Nephron progenitor cell (in vitro differentiated cells): ENCODE measurements around the gene CPNE2.
"Not testable (repeated sequence)": the region's sequence is repeated elsewhere in the genome, so short reads cannot be mapped to it uniquely, and the experiment has no call there.

Source experiments
- DNase-seq: peaks from one replicate; pipeline ENCODE4 v3.0.0; 2021
- H3K27ac Mint-ChIP-seq: 2 replicates; pipeline ENCODE4 v1.8.0; 2021; ENCODE audit warnings: mild to moderate bottlenecking, moderate library complexity, mixed read lengths
- H3K27me3 Mint-ChIP-seq: 2 replicates; pipeline ENCODE4 v1.8.0; 2021; ENCODE audit warnings: mild to moderate bottlenecking, low read depth, mixed read lengths; ENCODE audit not compliant: poor library complexity
- H3K36me3 Mint-ChIP-seq: 2 replicates; pipeline ENCODE4 v1.8.0; 2021; ENCODE audit warnings: low read depth, mixed read lengths
- H3K4me1 Mint-ChIP-seq: 2 replicates; pipeline ENCODE4 v1.8.0; 2021; ENCODE audit warnings: mixed read lengths
- H3K4me3 Mint-ChIP-seq: 2 replicates; pipeline ENCODE4 v1.8.0; 2021; ENCODE audit warnings: mild to moderate bottlenecking, moderate library complexity, mixed read lengths
- H3K9me3 Mint-ChIP-seq: 2 replicates; pipeline ENCODE4 v1.8.0; 2021; ENCODE audit warnings: mild to moderate bottlenecking, moderate library complexity, mixed read lengths
- CTCF ChIP-seq: fragments of 200-600 bp; sonication (generic); IDR thresholded peaks from 2 replicates; pipeline ENCODE4 v1.5.0; 2021; ENCODE audit warnings: antibody characterized with exemption

CPNE2 gene

GRCh38 chr16:57186872-57187854 is 94.8 kb downstream of the CPNE2 start:
- no peak for TF ChIP-seq CTCF
- DNase-seq = peak; percentile 13
- Mint-ChIP-seq H3K27me3 (peaks cover 2% of the 10 kb centered on the region), H3K4me3 (peak overlapping the region; percentile 99), H3K27ac (peak overlapping the region; percentile 95), H3K4me1 (peaks cover 55% of the 10 kb centered on the region), H3K36me3 (peaks cover 6% of the 10 kb centered on the region), H3K9me3 (peaks cover 6% of the 10 kb centered on the region)

- not testable (repeated sequence) for DNase-seq, H3K27ac Mint-ChIP-seq, H3K27me3 Mint-ChIP-seq, H3K9me3 Mint-ChIP-seq
- Mint-ChIP-seq H3K4me1 (peaks cover 55% of the 10 kb centered on the region), H3K36me3 (peaks cover 11% of the 10 kb centered on the region), H3K4me3 (peak overlapping the region; percentile 99)
Observed at GRCh38 chr16:57187902-57188710, 95.7 kb downstream of the CPNE2 start.

GRCh38 chr16:57188711-57189002 is 96.3 kb downstream of the CPNE2 start:
- H3K4me1 Mint-ChIP-seq = peaks cover 56% of the 10 kb centered on the region
- H3K36me3 Mint-ChIP-seq = peaks cover 15% of the 10 kb centered on the region
- peak overlapping the region; percentile 99 for H3K4me3 Mint-ChIP-seq
- no peak for DNase-seq
- H3K27ac Mint-ChIP-seq = no peak overlapping the region
- peaks cover 5% of the 10 kb centered on the region for H3K9me3 Mint-ChIP-seq
- TF ChIP-seq CTCF = no peak
- peaks cover 2% of the 10 kb centered on the region for H3K27me3 Mint-ChIP-seq

- H3K27me3 Mint-ChIP-seq, H3K4me3 Mint-ChIP-seq, DNase-seq, H3K27ac Mint-ChIP-seq, H3K9me3 Mint-ChIP-seq: not testable (repeated sequence)
- H3K36me3 Mint-ChIP-seq = peaks cover 22% of the 10 kb centered on the region
- peaks cover 48% of the 10 kb centered on the region for H3K4me1 Mint-ChIP-seq
Observed at GRCh38 chr16:57189527-57189926, 97.1 kb downstream of the CPNE2 start.

- DNase-seq = no peak
- TF ChIP-seq CTCF = no peak
- H3K27ac Mint-ChIP-seq = peak overlapping the region; percentile 39
- H3K4me3 Mint-ChIP-seq = no peak overlapping the region
- H3K9me3 Mint-ChIP-seq = no peaks in the 10 kb centered on the region
- peaks cover 27% of the 10 kb centered on the region for H3K36me3 Mint-ChIP-seq
- peaks cover 42% of the 10 kb centered on the region for H3K4me1 Mint-ChIP-seq
- H3K27me3 Mint-ChIP-seq = peaks cover 2% of the 10 kb centered on the region
Observed at GRCh38 chr16:57190136-57190535, 97.8 kb downstream of the CPNE2 start.

- Mint-ChIP-seq H3K4me3 (no peak overlapping the region), H3K9me3 (no peaks in the 10 kb centered on the region), H3K27ac (no peak overlapping the region), H3K4me1 (peaks cover 39% of the 10 kb centered on the region), H3K27me3 (no peaks in the 10 kb centered on the region), H3K36me3 (peaks cover 31% of the 10 kb centered on the region)
- DNase-seq = no peak
- TF ChIP-seq CTCF = no peak
Observed at GRCh38 chr16:57191056-57191571, 98.7 kb downstream of the CPNE2 start.
